ENCODE results near the gene PCSK4. TPM values are rescaled to one million over a fixed set of nuclear protein-coding genes. Genes with fewer than 3 reads are reported as not detected.

The PCSK4 gene
- total and polyA plus RNA-seq, 9 of the 15 experiments (the other 6 are each of a cell fraction or from before 2014, with no cell fraction given): 0.01 to 9.1 (median 2.1) TPM; not detected in 1

DNA sequence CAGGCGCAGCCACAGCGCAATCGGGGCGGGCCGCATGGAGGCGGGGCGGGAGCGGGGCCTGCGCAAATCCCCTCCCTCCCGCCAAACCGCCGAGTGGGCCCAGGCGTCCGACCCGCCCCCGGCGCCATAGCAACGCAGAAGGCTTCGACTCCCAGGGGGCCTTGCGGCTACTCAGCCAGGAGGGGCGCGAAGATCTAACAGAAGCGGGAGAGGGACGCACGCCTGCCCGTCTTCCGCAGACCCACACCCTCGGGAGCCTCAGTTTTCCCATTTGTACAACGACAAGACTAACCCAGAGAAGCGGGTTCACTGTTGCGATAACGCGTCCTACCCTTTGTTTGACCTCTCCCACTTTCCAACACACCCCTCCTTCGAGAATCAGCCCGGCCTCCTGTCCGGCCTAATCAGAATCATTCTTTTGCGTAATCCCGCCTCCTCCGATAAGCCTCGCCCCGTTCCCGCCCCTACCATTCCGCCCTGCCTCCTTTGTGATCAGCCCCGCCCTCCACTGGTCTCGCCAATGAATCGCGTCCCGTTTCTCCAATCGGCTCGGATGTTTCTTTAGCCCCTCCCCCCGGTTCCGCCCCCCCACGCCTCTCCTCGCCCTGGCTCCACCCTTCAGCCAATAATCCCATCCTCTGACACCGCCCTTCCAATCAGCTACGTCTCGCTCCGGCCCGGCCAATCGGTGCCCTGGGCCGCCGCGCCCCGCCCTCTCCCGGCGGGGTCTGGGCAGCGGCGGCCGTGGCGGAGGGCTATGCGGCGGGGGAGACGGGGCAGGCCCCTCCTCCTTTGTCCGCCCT is at the start of gene PCSK4 (continued):
- TF ChIP-seq ZNF609 (CRISPR knock-in tag; IDR thresholded peaks at IDR 0.05; ENCODE audit: borderline replicate concordance) (no peak), HNRNPLL (IDR thresholded peaks at IDR 0.05; ENCODE audit: low read depth, low read length, poor library complexity, severe bottlenecking) (peak; percentile 85), ZBTB33 (CRISPR knock-in tag; IDR thresholded peaks at IDR 0.05) (no peak), LARP7 (IDR thresholded peaks at IDR 0.05) (no peak), SMARCA5 (IDR thresholded peaks at IDR 0.05) (no peak), SOX6 (IDR thresholded peaks at IDR 0.05) (0 out of 2 replicates have a peak, but pooled peaks have one; percentile 37), PRDM10 (IDR thresholded peaks at IDR 0.05; ENCODE audit: partially characterized antibody) (peak; percentile 99), CBX5 (IDR thresholded peaks at IDR 0.05; ENCODE audit: borderline replicate concordance, low read depth) (no peak), CXXC5 (CRISPR knock-in tag; IDR thresholded peaks at IDR 0.05) (peak; percentile 64), MTA2 (IDR thresholded peaks at IDR 0.05; ENCODE audit: low read depth) (no peak), FOXK2 (conservative IDR thresholded peaks at IDR 0.05 in 1 of 2, IDR thresholded peaks at IDR 0.05 in 1 of 2; ENCODE audit: low read depth in 2 of 2) (peak; percentile 72 to 98; a peak in 3 of 4 replicates), TAL1 (IDR thresholded peaks at IDR 0.05) (no peak; the same call in 1 of the 2 replicates), RBM17 (IDR thresholded peaks at IDR 0.05; ENCODE audit: borderline replicate concordance, low read depth, low read length) (no peak), ZNF551 (CRISPR knock-in tag; IDR thresholded peaks at IDR 0.05) (no peak), ZBED1 (IDR thresholded peaks at IDR 0.05) (no peak)
